Activated effector memory CD4-positive, alpha-beta T cell treated with anti-CD3 and anti-CD28 coated beads, Interleukin-2, amount 50 U/mL, for 16 hours (primary cell): ENCODE results near the gene TOP2B.

ENCODE experiments used
- DNase-seq: peaks from one replicate; pipeline ENCODE4 v3.0.0-alpha.2; 2020

Gene TOP2B

DNA sequence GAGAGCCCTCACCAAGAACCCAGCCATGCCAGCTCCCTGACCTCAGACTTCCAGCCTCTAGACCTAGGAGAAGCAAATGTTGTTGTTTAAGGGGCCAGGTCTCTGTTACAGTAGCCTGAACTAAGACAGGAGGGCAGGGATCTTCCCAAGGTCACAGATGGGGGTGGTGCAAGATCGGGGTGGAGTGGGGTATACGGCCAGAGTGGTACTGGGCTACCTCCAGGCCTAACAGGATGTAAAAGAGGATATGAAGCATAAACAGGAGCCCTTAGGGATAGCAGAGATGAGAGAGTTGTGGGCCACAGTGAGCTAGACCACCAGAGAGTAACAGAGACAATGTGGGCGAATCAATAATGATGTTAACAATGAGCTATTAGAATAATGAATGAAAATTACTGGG lies 82.9 kb downstream of the TOP2B start:
- DNase-seq, result no peak

DNA sequence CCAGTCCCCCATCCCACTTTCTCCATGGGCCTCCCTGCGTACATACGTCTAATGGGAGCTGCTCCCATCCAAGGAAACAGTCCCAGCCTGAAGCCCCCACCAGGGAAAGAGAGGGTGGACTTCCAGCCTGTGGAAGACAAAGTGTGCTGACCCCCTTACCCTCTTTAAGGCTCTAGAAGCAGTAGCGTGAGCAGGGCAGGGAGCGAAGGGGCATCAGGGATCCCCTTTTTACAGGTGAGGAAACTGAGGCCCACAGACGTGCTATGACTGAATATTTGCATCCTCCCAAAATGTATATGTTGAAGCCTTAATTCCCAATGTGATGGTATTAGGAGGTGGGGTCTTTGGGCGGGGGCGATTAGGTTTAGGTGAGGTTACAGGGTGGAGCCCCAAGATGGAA lies 83.4 kb downstream of the TOP2B start:
- DNase-seq, result no peak

DNA sequence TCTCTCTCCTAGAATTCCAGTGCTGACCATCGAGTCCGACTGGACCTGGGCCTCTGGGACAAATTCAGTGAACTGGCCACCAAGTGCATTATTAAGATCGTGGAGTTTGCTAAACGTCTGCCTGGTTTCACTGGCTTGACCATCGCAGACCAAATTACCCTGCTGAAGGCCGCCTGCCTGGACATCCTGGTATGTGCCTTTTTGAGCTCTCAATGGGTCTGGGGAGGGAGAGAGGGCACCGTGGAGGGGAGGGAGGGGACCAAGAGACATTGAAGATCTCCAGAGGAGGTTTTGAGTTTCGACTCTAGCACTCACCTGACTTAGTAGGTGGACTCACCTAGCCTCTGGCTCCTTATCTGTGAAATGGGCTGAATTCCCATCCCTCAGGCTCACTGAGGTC lies 84.2 kb downstream of the TOP2B start:
- no peak for DNase-seq

DNA sequence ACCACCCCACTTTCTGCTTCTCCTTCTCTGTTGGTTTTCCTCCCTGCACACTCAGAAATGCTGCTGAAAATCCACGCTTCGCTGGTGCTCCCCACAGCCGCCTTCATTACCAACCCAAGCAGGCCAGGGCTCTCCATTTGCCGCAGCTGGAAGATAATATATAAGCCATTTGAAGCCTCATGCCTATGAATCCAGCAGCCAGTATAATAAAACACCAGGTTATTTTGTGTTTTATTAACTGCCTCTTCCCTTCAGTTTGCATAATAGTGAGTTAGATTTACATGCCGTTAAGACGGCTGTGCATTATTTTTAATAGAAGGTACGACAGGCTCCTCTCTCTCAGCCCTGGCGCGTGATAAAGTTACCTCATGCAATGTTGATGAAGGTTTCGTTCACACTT lies 86.6 kb downstream of the TOP2B start:
- DNase-seq, result no peak

DNA sequence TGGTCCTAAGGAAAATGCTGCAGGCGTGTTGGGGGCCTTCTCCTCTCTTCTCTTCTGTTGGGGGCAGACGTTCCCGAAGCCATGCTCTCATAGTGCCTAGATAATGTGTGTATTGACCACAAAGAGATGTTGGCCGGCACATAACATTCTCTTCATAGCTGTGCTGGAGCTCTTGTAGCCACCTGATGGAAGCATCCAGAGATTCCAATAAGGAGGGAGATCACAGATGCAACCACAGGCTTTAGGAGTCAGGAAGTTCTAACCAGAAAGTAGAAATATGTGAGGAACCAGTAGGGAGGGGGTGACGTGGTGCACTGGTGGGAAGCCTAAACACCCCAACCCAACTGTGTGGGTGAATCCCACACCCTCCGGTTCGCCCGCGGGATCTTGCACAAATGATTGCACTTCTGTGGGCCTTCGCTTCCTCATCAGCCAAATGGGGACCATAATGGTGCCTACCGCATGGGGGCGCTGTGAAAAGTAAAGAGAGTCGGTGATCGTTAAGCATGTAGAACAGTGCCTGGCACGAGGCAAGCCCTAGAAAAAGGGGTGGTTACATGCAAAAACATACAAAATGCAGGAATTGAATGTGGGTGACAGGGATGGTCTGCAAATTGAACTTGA lies 87.8 kb downstream of the TOP2B start:
- no peak for DNase-seq

DNA sequence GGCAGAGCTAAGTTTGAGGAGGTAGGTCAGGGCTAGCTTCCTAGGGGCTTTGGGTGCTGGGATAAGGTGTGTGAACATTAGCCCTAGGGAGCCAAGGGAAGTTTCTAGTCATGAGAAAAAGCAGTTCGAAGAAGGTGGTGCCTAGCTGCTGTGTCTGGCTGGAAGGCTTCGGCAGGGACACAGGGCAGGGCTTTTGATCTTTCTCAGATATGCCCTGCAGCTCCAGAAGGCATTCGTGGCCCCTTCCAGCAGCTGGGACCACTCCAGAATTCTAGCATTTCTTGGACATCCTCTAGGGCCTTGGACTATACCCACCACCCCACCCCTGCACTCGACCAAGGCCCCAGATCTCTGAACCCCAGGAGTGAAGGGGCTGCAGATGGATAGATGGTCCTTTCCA lies 88.6 kb downstream of the TOP2B start:
- no peak for DNase-seq

DNA sequence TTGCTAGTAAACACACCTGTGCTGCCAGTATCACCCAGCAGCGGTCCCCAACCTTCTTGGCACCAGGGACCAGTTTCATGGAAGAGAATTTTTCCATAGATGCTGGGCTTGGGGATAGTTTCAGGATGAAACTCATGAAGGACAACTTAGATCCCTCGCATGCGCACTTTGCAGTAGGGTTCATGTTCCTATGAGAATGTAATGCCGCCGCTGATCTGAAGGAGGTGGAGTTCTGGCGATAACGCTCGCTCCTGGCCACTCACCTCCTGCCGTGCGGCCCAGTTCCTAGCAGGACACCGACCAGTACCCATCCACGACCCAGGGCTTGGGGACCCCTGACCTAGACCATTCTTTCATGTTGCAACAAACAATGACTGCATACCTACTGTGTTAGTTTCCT lies 89.7 kb downstream of the TOP2B start:
- no peak for DNase-seq

DNA sequence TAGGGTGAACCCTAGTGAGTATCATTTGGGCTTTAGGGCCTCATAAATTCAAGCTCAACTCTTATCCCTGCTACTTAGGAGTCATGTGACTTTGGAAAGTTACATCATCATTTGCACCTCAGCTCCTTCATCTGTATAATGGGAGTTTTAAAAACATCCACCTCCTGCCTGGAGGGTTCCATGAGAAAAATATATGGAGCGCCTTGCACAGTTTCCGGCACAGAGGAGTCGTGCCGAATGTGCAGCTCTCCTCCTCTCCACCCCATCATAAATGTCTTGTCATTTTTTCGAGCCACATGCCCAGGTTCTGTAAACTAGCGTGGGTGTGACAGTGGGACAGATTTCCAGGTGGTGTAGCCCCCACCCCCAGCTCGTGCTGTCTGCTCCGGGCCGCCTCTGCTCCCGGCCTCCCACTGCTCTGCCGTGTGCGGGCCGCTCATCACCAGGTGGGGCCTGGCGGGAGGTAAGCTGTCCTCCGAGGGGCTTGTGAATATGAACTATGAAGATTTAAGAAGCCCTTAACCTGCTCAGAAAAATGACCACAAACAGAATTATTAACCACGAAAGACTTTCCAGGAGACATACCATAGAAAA lies 90.4 kb downstream of the TOP2B start:
- DNase-seq, result no peak

DNA sequence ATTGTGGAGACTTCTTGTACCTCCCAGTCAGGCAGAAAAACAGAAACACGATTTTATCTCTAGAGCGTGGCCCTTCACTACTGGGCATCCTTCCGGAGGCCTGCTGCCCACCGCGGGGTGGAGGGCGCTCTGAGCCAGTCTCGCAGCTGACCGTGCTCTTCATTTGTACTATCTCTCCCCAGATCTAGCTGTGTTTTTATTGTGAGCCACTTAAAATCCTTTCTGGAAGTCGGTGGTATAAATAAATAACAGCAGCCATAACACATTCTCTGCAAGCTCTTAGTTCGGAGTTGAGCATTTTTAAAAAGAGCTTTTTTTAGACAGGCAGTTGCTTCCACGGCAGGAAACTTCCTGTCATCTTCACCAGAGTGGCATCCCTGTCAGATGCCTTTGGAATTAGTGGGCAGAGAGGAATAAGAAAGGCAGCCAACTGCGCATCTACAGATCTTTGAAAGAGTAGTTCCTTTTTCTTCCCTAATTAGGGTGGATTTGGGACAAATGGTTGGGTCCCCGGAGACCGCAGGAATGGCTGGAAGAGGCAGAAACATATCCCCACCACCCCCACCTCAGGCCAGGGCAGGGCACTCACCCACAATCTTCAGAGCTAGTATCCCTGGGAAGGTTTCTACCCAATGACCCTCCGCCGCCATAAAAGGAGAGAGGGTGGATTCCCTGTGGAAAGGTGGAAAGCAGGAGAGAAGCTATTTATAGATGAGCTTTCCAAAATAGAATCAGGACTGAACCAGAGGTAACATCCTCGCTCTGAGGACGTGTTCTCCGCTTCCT lies 91.1 kb downstream of the TOP2B start:
- DNase-seq, result no peak

DNA sequence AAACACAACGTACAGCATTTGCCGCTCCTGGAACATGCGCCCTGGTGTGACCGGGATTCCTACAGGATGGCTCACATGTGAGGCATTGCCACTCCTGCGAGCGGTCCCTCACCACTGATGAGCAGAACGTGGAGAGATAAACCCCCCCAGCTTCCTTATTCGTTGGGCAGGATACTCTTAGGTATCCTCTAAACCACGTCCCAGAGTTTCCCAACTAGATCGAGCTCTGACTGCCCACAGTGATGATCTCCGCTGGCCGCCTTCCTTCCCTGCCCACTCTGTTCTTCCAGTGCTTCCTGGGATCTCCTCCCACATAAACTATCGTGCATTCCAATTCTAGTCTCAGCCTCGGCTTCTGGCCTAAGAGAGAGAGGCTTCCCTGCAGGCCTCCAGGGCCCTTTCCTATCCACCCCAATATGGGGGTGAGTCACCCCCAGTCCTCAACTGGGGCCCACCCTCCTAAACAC lies 91.8 kb downstream of the TOP2B start:
- DNase-seq, result no peak

DNA sequence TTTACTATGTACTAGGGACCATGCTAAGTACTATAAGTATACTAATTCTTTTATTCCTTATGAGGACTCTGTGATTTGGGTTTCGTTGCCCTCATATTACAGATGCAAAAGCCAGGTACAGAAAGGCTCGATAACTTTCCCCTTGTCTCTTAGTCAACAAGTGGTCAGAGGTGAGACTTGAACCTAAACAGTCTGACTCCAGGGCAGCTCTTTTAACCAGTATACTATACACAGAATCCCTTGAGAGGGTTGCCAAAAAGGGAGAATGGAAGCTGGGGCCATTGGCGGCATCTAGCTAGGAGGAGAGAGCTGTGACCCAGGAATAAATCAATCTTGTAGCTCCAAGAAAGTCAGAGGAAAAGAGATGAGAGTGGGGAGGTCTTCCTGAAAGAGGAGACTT lies 92.4 kb downstream of the TOP2B start:
- DNase-seq, result no peak

DNA sequence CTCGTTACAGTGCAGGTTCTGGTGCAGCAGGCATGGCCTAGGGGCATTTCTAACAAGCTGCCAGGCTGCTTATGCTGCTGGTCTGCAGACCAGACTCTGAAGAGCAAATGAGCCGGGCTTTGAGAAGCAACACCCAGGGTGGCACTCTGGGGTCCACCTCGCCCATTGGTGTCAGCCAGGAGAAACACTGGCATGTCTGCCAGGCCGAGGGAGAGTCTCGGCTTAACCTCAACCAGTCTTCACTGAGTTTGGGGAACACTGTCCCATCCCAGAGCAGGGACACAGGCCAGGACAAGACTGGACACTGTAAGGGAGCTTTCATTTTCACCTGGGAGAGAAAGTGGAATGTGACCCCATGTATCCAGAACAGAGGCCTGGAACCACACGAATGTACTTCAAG lies 93.4 kb downstream of the TOP2B start:
- no peak for DNase-seq

DNA sequence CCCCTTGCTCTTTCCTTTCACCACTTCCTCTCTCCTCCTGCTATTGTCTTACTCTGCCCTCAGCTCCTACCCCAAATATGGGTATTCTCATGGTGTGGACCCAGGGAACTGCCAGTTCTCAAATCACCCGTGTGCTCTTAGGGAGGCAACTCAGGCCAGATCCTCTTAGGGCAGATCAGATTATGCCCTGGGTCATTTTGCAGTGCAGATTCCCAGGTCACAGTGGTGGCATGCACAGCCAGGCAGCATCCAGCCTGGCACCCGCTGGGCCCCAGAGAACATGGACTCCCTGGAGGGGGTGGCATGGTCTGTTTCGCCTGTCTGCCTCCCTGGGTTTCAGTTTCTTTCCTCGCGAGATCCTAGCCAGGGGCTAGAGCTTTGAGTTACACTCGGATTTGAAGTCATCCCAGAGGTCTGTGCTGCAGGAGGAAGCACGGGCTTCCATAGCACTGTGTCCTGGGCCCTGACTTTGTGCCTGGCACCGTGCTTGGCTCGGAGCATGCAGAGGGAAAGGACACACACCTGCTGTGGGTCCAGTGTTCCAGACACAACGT lies 96.1 kb downstream of the TOP2B start:
- DNase-seq, result no peak

DNA sequence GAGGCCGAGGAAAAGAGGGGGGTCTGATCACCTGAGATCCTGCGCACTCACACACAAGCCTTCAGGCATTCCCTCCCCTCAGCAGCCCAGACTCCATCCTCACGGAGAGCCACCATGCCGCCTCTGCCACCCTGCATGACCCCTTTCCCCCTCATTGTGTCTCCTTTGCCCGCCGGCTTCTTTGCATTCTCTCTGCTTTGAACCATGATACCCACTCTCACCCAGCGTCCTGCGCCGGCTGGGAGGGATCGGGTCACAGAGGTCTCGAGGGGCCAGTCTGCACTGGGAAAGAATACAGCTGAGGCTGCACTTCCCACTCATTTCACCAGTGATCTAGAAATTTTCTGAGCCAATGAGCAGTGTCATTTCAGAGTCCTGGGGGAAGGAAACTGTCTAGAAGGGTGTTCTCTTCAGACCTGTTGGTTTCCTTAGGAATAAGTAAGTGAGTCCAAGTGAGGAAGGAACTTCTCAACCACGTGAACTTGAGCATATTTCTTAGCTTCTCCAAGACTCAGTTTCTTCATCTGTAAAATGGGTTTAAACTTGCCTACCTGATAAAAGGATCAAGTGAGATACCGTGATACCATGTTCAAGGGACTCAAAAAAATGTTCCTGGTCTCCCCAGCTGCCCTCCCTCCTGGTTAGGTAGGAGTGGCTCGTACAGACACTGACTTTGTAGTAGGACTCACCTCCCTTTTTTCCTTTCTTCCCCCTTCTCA lies 96.7 kb downstream of the TOP2B start:
- DNase-seq, result no peak

DNA sequence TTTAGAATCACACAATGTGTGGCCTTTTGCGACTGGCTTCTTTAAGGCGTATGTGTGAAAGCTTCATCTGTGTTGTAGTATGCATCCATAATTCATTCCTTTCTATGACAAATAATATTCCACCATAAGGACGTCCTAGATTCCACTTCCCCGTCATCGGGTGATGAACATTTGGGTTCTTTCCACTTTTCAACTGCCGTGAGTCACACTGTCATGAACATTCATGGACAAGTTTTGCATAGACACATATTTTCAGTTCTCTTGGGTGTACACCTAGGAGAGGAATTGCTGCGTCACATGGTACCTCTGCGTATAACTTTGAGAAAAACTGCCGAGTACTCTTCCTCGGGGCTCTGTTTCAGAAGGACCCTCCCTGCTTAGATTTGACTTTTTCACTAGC lies 97.3 kb downstream of the TOP2B start:
- no peak for DNase-seq

DNA sequence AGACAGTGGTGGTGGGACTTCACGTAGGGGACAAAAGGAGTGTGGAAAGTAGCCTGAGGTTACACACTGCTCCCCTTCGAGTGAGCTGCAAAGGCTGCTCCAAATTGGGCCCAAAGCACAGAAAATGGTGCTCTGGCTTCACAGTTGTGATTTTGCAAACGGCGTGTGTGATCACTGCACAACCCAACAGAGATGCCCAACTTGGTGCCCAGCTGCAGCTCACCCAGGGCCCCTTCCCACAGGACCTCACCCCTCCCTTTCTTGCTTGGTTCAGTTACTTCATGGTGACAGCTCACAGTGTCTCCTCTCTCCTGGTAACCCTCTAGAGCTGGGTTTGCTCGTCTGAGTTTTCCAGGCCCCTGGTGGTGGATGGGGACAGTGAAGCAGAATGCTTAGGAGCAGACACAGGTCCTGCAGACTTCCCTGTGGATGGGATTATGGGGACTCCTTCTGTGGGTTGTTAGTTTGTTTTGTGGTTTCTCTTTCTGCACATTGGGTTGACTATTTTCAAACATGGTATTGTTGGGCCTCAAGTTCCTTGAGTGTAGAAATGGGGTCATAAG lies 98.3 kb downstream of the TOP2B start:
- DNase-seq, result no peak

DNA sequence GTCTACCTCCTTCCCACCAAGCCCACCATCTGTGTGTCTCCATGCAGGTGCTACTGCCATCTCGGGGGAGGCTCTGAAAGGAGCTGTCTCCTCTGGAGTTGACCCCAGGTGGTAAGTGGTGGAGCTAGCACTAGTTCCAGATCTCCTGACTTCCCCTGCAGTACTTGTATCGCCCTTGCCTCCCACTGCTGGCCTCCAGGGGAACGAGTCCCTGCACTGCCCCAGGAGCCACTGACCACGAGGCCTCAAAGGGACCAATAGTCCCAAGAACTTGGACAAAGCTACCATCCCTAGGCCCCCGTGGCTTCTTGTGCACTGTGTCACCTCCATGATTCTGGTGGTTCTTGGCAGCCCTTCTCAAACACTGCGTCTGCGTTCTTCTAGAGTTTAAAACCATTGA lies 98.9 kb downstream of the TOP2B start:
- DNase-seq, result no peak

DNA sequence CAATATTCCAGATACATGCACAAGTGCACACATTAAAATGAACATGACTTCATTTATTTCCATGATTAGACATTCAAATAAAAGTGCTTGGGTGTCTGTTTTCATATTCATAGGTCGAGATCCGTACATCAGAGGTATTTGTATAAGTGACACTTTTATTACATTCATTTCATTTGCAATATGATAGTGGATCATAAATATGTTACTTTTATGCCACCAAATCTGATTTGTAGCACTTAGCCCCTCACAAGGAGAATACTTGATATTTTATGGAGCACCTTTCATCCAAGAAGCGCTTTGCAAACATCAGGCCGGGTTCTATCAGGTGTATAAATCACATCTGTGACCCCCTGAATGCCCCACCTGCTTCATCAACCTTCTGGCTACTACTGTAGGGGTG lies 100.6 kb downstream of the TOP2B start:
- DNase-seq, result no peak

DNA sequence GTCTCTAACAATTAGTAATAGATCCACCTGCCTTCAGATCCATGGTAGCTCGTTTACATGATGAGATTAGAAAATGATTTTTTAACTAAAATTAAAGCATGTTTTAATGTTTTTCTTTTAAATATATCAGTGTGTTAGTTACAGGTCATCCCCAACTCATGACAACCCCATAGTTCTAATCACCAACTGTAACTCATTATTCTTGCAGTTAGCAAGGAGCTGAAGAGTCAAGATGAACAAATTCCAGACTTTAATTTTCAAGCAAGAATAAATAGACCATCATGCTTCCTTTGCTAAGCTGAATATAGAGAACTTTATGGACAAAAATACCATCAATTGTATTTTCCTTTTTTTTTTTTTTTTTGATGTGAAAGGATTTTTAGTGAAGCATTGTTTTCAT lies 101.1 kb downstream of the TOP2B start:
- DNase-seq, result no peak

DNA sequence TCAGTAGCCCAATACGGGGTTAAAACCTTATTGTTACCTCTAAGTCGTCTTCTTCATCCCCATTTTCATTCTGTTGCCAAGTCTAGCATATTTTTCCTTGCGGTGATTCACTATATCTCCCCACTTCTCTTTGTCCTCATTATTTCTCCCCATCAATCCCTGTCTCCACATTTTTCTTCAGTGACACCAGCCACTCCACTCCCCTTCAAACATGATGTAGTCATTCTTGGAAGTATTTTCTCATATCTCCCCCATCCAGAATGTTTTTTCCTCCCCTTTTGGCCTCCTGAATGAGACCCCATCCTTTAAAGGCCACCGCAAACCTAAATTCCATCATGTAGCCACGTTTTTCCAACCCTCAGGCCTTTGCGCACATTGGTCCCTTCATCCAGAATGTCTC lies 105.9 kb downstream of the TOP2B start:
- DNase-seq, result no peak

DNA sequence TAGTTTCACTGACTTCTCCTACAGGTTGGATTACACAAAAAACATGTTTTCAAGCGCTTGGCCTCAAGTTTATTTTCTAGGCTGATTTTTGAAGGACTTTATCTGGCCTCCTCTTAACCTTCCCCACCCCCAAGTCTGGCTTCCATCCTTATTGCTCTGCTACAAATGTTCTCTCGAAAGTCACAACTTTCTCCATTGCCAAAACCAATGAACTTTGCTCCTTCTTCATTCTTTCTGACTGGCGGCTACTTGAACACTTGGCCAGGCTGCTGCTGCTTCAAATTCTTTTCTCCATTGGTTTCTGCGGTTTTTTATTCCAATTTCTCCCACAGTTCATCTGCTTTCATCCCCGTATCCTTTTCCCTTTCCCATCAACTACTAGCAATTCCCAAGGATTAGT lies 106.6 kb downstream of the TOP2B start:
- no peak for DNase-seq

DNA sequence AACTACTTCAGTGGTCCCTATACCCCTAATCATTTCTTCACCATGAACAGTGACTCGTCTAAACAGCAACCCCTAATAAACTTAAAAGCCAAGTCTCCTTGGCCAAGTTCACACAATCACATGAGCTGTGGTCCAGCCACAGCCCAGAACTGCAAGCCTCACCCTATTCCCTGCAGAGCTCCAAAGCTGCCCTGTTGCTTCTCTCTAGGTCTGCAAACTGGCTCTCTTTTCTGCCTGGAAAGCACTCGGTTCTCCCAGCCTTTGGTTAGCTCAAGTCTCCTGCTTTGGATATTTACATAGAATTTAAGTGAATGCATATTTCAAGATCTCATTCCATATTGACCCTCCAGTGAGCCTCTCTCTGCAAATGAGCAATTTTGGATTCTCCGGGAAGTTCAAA lies 107.0 kb downstream of the TOP2B start:
- DNase-seq, result no peak

DNA sequence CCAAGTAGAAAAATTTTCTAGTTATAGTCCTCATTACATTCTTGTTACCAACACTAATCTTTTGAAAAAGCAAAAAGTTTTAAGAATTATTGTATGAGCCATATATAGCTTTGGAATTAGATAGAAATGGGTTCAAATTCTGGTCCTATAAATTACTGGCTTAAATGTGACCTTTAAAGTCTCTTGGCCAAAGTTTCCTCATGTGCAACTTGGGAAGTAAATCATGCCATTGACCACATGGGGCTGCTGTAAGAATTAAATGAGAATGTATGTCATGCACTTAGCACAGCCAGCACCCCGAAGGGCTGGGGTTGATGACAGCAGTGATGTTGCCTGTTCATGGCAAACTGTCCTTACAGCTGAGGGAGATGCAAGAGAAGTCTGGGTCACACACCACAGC lies 108.3 kb downstream of the TOP2B start:
- DNase-seq, result no peak
